NT2/D1 (cell line): ENCODE measurements around the gene HDAC7.

Source experiments
- SUZ12 ChIP-seq: IDR thresholded peaks from 2 replicates; pipeline ENCODE4 v1.6.1; 2011; ENCODE audit not compliant: insufficient read length, insufficient read depth; ENCODE audit errors: extremely low read depth
- YY1 ChIP-seq: IDR thresholded peaks from 2 replicates; pipeline ENCODE4 v1.6.1; 2011; ENCODE audit not compliant: insufficient read length, insufficient read depth
- ZNF274 ChIP-seq: IDR thresholded peaks from 2 replicates; pipeline ENCODE4 v1.6.1; 2011; ENCODE audit warnings: mild to moderate bottlenecking, low read depth, low read length

GRCh38 chr12:47791874-47792273, 27.8 kb downstream of the HDAC7 start:
- no peak for TF ChIP-seq ZNF274
- TF ChIP-seq YY1, result no peak
- no peak for TF ChIP-seq SUZ12
